ENCODE data around the gene ZMYND19. TPM values are rescaled to one million over a fixed set of nuclear protein-coding genes. Genes with fewer than 3 reads are reported as not detected.
A peak's percentile ranks its signal among the peaks of the same experiment; 100 is the strongest.

Gene ZMYND19
- total and polyA plus RNA-seq, 2 of the 8 experiments (the other 6 are each of a cell fraction or from before 2014, with no cell fraction given), result 42.4 to 58.7 TPM

DNA sequence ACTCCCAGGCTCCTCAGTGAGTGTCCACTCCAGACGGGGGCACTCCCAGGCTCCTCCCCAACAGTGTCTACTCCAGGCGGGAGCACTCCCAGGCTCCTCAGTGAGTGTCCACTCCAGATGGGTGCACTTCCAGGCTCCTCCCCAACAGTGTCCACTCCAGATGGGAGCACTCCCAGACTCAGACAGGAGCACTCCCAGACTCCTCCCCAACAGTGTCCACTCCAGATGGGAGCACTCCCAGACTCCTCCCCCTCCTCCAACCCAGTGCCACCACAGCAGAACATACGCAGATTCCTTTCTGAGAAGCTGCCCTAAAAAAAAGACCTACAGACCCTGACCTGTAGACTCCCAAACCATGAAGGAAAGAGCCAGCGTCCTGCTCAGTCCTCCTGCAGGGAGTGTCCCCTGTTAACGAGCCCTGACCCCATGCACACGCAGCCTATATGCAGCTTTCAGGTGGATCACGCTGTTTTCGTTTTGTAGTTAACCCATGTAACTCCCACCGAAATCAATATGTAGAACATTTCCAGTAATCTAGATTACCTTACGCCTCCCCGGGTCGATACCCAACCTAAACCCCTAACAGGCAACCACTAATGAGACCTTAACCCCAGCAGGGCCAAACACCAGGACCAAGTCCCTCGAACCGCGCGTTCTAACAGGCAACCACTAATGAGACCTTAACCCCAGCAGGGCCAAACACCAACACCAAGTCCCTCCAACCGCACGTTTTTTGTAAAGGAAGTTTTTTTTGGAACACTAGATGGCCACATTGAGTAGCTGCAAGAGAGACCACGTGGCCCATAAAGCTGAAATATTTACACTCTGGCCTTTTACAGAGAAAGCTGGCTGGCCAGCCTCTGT, 55.8 kb downstream of the ZMYND19 start (continued):
- TF ChIP-seq, protein P1, sequence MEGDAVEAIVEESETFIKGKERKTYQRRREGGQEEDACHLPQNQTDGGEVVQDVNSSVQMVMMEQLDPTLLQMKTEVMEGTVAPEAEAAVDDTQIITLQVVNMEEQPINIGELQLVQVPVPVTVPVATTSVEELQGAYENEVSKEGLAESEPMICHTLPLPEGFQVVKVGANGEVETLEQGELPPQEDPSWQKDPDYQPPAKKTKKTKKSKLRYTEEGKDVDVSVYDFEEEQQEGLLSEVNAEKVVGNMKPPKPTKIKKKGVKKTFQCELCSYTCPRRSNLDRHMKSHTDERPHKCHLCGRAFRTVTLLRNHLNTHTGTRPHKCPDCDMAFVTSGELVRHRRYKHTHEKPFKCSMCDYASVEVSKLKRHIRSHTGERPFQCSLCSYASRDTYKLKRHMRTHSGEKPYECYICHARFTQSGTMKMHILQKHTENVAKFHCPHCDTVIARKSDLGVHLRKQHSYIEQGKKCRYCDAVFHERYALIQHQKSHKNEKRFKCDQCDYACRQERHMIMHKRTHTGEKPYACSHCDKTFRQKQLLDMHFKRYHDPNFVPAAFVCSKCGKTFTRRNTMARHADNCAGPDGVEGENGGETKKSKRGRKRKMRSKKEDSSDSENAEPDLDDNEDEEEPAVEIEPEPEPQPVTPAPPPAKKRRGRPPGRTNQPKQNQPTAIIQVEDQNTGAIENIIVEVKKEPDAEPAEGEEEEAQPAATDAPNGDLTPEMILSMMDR (IDR thresholded peaks at IDR 0.05; ENCODE audit: control extremely low read depth in 1 of 3, insufficient read depth in 1 of 3, low read depth in 1 of 3, low read length in 3 of 3), result peak in 2 of 3 experiments; percentile 39 to 62; a peak in 2 of 4 replicates
- TF ChIP-seq, protein P2, sequence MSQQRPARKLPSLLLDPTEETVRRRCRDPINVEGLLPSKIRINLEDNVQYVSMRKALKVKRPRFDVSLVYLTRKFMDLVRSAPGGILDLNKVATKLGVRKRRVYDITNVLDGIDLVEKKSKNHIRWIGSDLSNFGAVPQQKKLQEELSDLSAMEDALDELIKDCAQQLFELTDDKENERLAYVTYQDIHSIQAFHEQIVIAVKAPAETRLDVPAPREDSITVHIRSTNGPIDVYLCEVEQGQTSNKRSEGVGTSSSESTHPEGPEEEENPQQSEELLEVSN (IDR thresholded peaks at IDR 0.05), result peak; percentile 63

Data from H1 (cell line).